ENCODE results near the gene PTCSC3.

The PTCSC3 gene

GRCh38 chr14:36171607-36172006, 4.9 kb downstream of the PTCSC3 start:
- H3K27me3 ChIP-seq (ENCODE audit: insufficient read depth, poor library complexity, severe bottlenecking) = peaks cover 46% of the 10 kb centered on the region
- no peak for TF ChIP-seq CTCF (IDR thresholded peaks at IDR 0.05; ENCODE audit: poor library complexity, severe bottlenecking)
- no peaks in the 10 kb centered on the region for H3K9me3 ChIP-seq (ENCODE audit: severe bottlenecking)
- H3K27ac ChIP-seq (ENCODE audit: poor library complexity, severe bottlenecking) = no peak overlapping the region
- ATAC-seq (ENCODE audit: low read depth) (no peak), DNase-seq (ENCODE audit: low spot score) (no peak)
- no peaks in the 10 kb centered on the region for H3K4me1 ChIP-seq (ENCODE audit: insufficient read depth, poor library complexity, severe bottlenecking)
- H3K36me3 ChIP-seq (ENCODE audit: low read depth) = no peaks in the 10 kb centered on the region
- no peak overlapping the region for H3K4me3 ChIP-seq (ENCODE audit: severe bottlenecking)

DNA sequence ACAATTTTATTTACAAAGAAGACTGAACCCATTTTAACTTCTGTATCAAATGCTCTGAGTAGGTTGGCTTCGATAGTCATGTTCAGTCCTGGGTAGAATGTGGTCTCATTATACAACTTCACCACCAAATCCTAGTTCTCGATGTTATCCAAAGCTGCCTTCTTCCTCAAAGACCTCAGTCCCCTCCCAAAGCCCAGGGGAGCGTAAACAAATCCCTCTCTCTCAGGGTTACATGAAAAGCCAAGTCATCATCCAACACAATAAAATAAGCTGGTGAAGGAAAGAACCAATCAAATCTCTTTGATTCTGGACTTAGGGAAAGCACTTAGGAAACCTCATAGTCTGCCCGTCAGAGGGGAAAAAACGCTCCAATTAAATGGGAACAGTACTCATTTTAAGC, 9.1 kb downstream of the PTCSC3 start:
- ATAC-seq (ENCODE audit: low read depth) = no peak
- Histone ChIP-seq H3K4me3 (ENCODE audit: severe bottlenecking) (no peak overlapping the region), H3K9me3 (ENCODE audit: severe bottlenecking) (no peaks in the 10 kb centered on the region), H3K4me1 (ENCODE audit: insufficient read depth, poor library complexity, severe bottlenecking) (no peaks in the 10 kb centered on the region), H3K27ac (ENCODE audit: poor library complexity, severe bottlenecking) (no peak overlapping the region), H3K27me3 (ENCODE audit: insufficient read depth, poor library complexity, severe bottlenecking) (peaks cover 49% of the 10 kb centered on the region), H3K36me3 (ENCODE audit: low read depth) (no peaks in the 10 kb centered on the region)
- no peak for DNase-seq (ENCODE audit: low spot score)
- TF ChIP-seq CTCF (IDR thresholded peaks at IDR 0.05; ENCODE audit: poor library complexity, severe bottlenecking) = no peak

DNA sequence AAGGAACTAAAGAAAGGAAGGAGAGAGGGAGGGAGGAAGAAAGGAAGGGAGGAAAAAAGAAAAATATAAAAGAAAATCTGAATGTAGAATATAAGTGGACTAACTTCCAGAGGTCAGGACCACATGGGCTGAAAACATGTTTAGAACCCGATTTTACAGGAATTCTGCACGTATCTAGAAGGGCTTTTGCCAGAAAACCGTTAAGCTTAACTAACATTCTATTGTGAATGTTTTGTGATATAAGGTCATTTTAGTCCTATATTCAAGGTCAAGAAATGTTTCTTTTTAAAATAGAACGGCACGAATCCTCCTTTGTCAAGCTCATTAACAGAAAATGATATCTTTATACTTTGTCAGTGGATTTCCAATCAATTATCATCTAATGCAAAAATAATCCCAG, 13.1 kb downstream of the PTCSC3 start:
- Histone ChIP-seq H3K27me3 (ENCODE audit: insufficient read depth, poor library complexity, severe bottlenecking) (peaks cover 42% of the 10 kb centered on the region), H3K27ac (ENCODE audit: poor library complexity, severe bottlenecking) (no peak overlapping the region), H3K4me1 (ENCODE audit: insufficient read depth, poor library complexity, severe bottlenecking) (no peaks in the 10 kb centered on the region), H3K9me3 (ENCODE audit: severe bottlenecking) (no peaks in the 10 kb centered on the region), H3K36me3 (ENCODE audit: low read depth) (no peaks in the 10 kb centered on the region), H3K4me3 (ENCODE audit: severe bottlenecking) (no peak overlapping the region)
- ATAC-seq (ENCODE audit: low read depth) (no peak), DNase-seq (ENCODE audit: low spot score) (no peak)
- no peak for TF ChIP-seq CTCF (IDR thresholded peaks at IDR 0.05; ENCODE audit: poor library complexity, severe bottlenecking)

GRCh38 chr14:36162267-36162666, 14.3 kb downstream of the PTCSC3 start:
- peaks cover 37% of the 10 kb centered on the region for H3K27me3 ChIP-seq (ENCODE audit: insufficient read depth, poor library complexity, severe bottlenecking)
- H3K4me1 ChIP-seq (ENCODE audit: insufficient read depth, poor library complexity, severe bottlenecking) = no peaks in the 10 kb centered on the region
- DNase-seq (ENCODE audit: low spot score) = no peak
- no peak overlapping the region for H3K27ac ChIP-seq (ENCODE audit: poor library complexity, severe bottlenecking)
- TF ChIP-seq CTCF (IDR thresholded peaks at IDR 0.05; ENCODE audit: poor library complexity, severe bottlenecking) = no peak
- H3K36me3 ChIP-seq (ENCODE audit: low read depth) = no peaks in the 10 kb centered on the region
- no peaks in the 10 kb centered on the region for H3K9me3 ChIP-seq (ENCODE audit: severe bottlenecking)
- H3K4me3 ChIP-seq (ENCODE audit: severe bottlenecking) = no peak overlapping the region
- no peak for ATAC-seq (ENCODE audit: low read depth)

DNA sequence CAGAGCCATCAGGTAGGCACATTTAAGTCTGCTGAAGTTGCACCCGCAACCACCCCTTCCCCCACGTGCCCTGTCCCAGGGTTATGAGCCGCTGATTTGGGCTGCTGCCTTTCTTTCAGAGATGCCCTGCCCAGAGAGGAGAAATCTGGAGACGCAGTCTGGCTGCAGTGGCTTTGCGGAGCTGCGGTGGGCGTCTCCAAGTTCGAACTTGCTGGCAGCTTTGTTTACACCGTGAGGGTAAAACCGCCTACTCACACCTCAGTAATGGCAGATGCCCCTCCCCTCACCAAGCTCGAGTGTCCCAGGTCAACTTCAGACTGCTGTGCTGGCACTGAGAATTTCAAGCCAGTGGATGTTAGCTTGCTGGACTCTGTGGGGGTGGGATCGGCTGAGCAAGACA, 14.7 kb downstream of the PTCSC3 start:
- DNase-seq (ENCODE audit: low spot score) = no peak
- H3K4me1 ChIP-seq (ENCODE audit: insufficient read depth, poor library complexity, severe bottlenecking) = no peaks in the 10 kb centered on the region
- H3K27me3 ChIP-seq (ENCODE audit: insufficient read depth, poor library complexity, severe bottlenecking) = peaks cover 35% of the 10 kb centered on the region

More for the DNA sequence above, 14.7 kb downstream of the PTCSC3 start:
- H3K9me3 ChIP-seq (ENCODE audit: severe bottlenecking) = no peaks in the 10 kb centered on the region
- no peak for TF ChIP-seq CTCF (IDR thresholded peaks at IDR 0.05; ENCODE audit: poor library complexity, severe bottlenecking)
- no peak for ATAC-seq (ENCODE audit: low read depth)
- no peak overlapping the region for H3K27ac ChIP-seq (ENCODE audit: poor library complexity, severe bottlenecking)
- no peaks in the 10 kb centered on the region for H3K36me3 ChIP-seq (ENCODE audit: low read depth)
- no peak overlapping the region for H3K4me3 ChIP-seq (ENCODE audit: severe bottlenecking)

All from RWPE2 (cell line).